NCI-H460 (cell line): ENCODE data around the gene IRF7. TPM values are rescaled to one million over a fixed set of nuclear protein-coding genes. Genes with fewer than 3 reads are reported as not detected.

ENCODE experiments used
- DNase-seq: peaks from one replicate; pipeline ENCODE4 v3.0.0-alpha.2; 2016; ENCODE audit warnings: low read depth; ENCODE audit errors: extremely low read depth
- total RNA-seq: library from RNA; depleted of rRNA; stranded (reverse); fragments of >200 nt; shearing (Covaris generic); gene quantifications from 2 replicates; pipeline ENCODE4 v1.2.3, GENCODE V29; 2014

The IRF7 gene
- total RNA-seq, 1 experiment from 2014 or later, result 3.8 TPM

GRCh38 chr11:610146-610801, 5.5 kb downstream of the IRF7 start:
- no peak for DNase-seq

- DNase-seq, result no peak
Observed at GRCh38 chr11:609341-609811, 6.4 kb downstream of the IRF7 start.

- DNase-seq, result no peak
Observed at GRCh38 chr11:608791-609251, 6.9 kb downstream of the IRF7 start.

- DNase-seq, result no peak
Observed at GRCh38 chr11:607971-608659, 7.6 kb downstream of the IRF7 start.

- DNase-seq, result no peak
Observed at GRCh38 chr11:607020-607780, 8.6 kb downstream of the IRF7 start.

- no peak for DNase-seq
Observed at GRCh38 chr11:606245-606644, 9.5 kb downstream of the IRF7 start.

GRCh38 chr11:605286-606129, 10.2 kb downstream of the IRF7 start:
- DNase-seq, result no peak

GRCh38 chr11:603154-603553, 12.6 kb downstream of the IRF7 start:
- DNase-seq, result no peak

- no peak for DNase-seq
Observed at GRCh38 chr11:601573-602245, 14.0 kb downstream of the IRF7 start.

- no peak for DNase-seq
Observed at GRCh38 chr11:598005-598680, 17.6 kb downstream of the IRF7 start.

- DNase-seq, result no peak
Observed at GRCh38 chr11:597166-597725, 18.5 kb downstream of the IRF7 start.

GRCh38 chr11:596374-596773, 19.4 kb downstream of the IRF7 start:
- no peak for DNase-seq

- DNase-seq, result no peak
Observed at GRCh38 chr11:595400-595799, 20.4 kb downstream of the IRF7 start.

- DNase-seq, result no peak
Observed at GRCh38 chr11:593347-593746, 22.4 kb downstream of the IRF7 start.

GRCh38 chr11:592918-593317, 22.8 kb downstream of the IRF7 start:
- DNase-seq, result no peak

GRCh38 chr11:592501-592900, 23.2 kb downstream of the IRF7 start:
- DNase-seq, result no peak

GRCh38 chr11:590997-591396, 24.8 kb downstream of the IRF7 start:
- no peak for DNase-seq

- no peak for DNase-seq
Observed at GRCh38 chr11:589798-590197, 26.0 kb downstream of the IRF7 start.

- DNase-seq, result no peak
Observed at GRCh38 chr11:587978-588380, 27.8 kb downstream of the IRF7 start.
